Neural cell (in vitro differentiated cells): Measurements from ENCODE around the gene APOBR. TPM values are rescaled to one million over a fixed set of nuclear protein-coding genes. Genes with fewer than 3 reads are reported as not detected.
"Not testable (repeated sequence)": the region's sequence is repeated elsewhere in the genome, so short reads cannot be mapped to it uniquely, and the experiment has no call there.

Experiments used
- H2AFZ ChIP-seq: fragments of 200-600, 300-800 bp; sonication (generic), shearing (Covaris generic); 2 replicates; pipeline ENCODE4 v1.6.0; 2014; ENCODE audit warnings: low read depth, mild to moderate bottlenecking, antibody characterized with exemption, low read length, moderate library complexity
- H3F3A ChIP-seq: fragments of 200-600 bp; shearing (Covaris generic); 2 replicates; pipeline ENCODE4 v1.6.1; 2016; ENCODE audit warnings: mild to moderate bottlenecking, moderate library complexity, mixed read lengths, antibody characterized with exemption, low read length; ENCODE audit not compliant: insufficient read depth, poor library complexity, severe bottlenecking
- H3K27ac ChIP-seq: fragments of 200-600, 300-800 bp; sonication (generic), shearing (Covaris generic); 2 replicates; pipeline ENCODE4 v1.5.1; 2014; ENCODE audit warnings: mild to moderate bottlenecking, low read length, moderate library complexity
- H3K27me3 ChIP-seq: fragments of 300-800, 200-600 bp; sonication (generic), shearing (Covaris generic); 2 replicates; pipeline ENCODE4 v1.6.0; 2014; ENCODE audit warnings: mild to moderate bottlenecking, low read depth, low read length, moderate library complexity; ENCODE audit not compliant: insufficient read depth
- H3K36me3 ChIP-seq: fragments of 300-800, 200-600 bp; sonication (generic), shearing (Covaris generic); 2 replicates; pipeline ENCODE4 v1.5.1; 2014; ENCODE audit warnings: mild to moderate bottlenecking, antibody characterized with exemption, low read length, moderate library complexity; ENCODE audit not compliant: insufficient read depth
- H3K4me2 ChIP-seq: fragments of 300-800, 200-600 bp; sonication (generic), shearing (Covaris generic); 2 replicates; pipeline ENCODE4 v1.6.0; 2014; ENCODE audit warnings: mild to moderate bottlenecking, low read length
- H3K4me3 ChIP-seq: fragments of 300-800, 200-600 bp; sonication (generic), shearing (Covaris generic); 2 replicates; pipeline ENCODE4 v1.5.1; 2014; ENCODE audit warnings: mild to moderate bottlenecking, low read length, moderate library complexity
- H3K79me2 ChIP-seq: fragments of 200-600 bp; shearing (Covaris generic); replicated peaks from 2 replicates; pipeline ENCODE4 v1.6.0; 2014; ENCODE audit warnings: mild to moderate bottlenecking, low read length, moderate library complexity; ENCODE audit not compliant: insufficient read depth
- H3K9ac ChIP-seq: fragments of 300-800, 200-600 bp; sonication (generic), shearing (Covaris generic); 2 replicates; pipeline ENCODE4 v1.6.1; 2016; ENCODE audit warnings: mild to moderate bottlenecking, low read length, mixed read lengths
- H3K9me2 ChIP-seq: fragments of 200-600 bp; shearing (Covaris generic); 2 replicates; pipeline ENCODE4 v1.6.1; 2016; ENCODE audit warnings: mild to moderate bottlenecking, low read length, mixed read lengths; ENCODE audit not compliant: insufficient read depth
- H3K9me3 ChIP-seq: fragments of 200-600, 300-800 bp; sonication (generic), shearing (Covaris generic); 2 replicates; pipeline ENCODE4 v1.6.1; 2016; ENCODE audit warnings: mild to moderate bottlenecking, mixed run types, low read length, moderate library complexity, mixed read lengths
- H4K20me1 ChIP-seq: fragments of 200-600 bp; shearing (Covaris generic); 2 replicates; pipeline ENCODE4 v1.6.1; 2016; ENCODE audit warnings: mild to moderate bottlenecking, mixed run types; ENCODE audit not compliant: insufficient read depth
- CTCF ChIP-seq: fragments of 450-650 bp; IDR thresholded peaks from 2 replicates; pipeline ENCODE4 v1.5.1; 2014; ENCODE audit warnings: antibody characterized with exemption, mild to moderate bottlenecking, moderate library complexity; ENCODE audit not compliant: poor library complexity, severe bottlenecking
- EP300 ChIP-seq: fragments of 450-650 bp; conservative IDR thresholded peaks from 2 replicates; pipeline ENCODE4 v1.6.1; 2014; ENCODE audit warnings: antibody characterized with exemption, mild to moderate bottlenecking, moderate library complexity; ENCODE audit not compliant: poor library complexity, severe bottlenecking
- EZH2 ChIP-seq: fragments of 200-600, 300-800 bp; shearing (Covaris generic), sonication (generic); IDR thresholded peaks from 2 replicates; pipeline ENCODE4 v1.6.1; 2014; ENCODE audit warnings: antibody characterized with exemption, low read length, borderline replicate concordance, mild to moderate bottlenecking; ENCODE audit not compliant: insufficient read depth, poor library complexity, severe bottlenecking
- MXI1 ChIP-seq: fragments of 450-650 bp; conservative IDR thresholded peaks from 2 replicates; pipeline ENCODE4 v1.6.1; 2014; ENCODE audit warnings: antibody characterized with exemption, mild to moderate bottlenecking; ENCODE audit not compliant: poor library complexity, severe bottlenecking
- RAD21 ChIP-seq: fragments of 450-650 bp; conservative IDR thresholded peaks from 2 replicates; pipeline ENCODE4 v1.6.1; 2014; ENCODE audit warnings: antibody characterized with exemption, mild to moderate bottlenecking, moderate library complexity
- REST ChIP-seq: IDR thresholded peaks from 2 replicates; pipeline ENCODE4 v1.6.1; 2012; ENCODE audit warnings: borderline replicate concordance
- SMC3 ChIP-seq: fragments of 450-650 bp; conservative IDR thresholded peaks from 2 replicates; pipeline ENCODE4 v1.6.1; 2014; ENCODE audit warnings: antibody characterized with exemption, mild to moderate bottlenecking, moderate library complexity; ENCODE audit not compliant: poor library complexity
- TAF1 ChIP-seq: IDR thresholded peaks from 2 replicates; pipeline ENCODE4 v1.6.1; 2012; ENCODE audit warnings: low read depth
- polyA minus RNA-seq: library from RNA; depleted of rRNA, polyadenylated mRNA; stranded (reverse); fragments of >200 nt; gene quantifications from 2 replicates; pipeline ENCODE4 v1.2.3, GENCODE V29; 2014
- polyA plus RNA-seq: library from polyadenylated mRNA; depleted of rRNA; stranded (reverse); fragments of >200 nt; gene quantifications from 2 replicates; pipeline ENCODE4 v1.2.3, GENCODE V29; 2014

The APOBR gene
- polyA plus RNA-seq (0.06 TPM in 1 of 2 replicates, not detected in the other), polyA minus RNA-seq (not detected in 2 replicates)

- H3K36me3 ChIP-seq, result no peaks in the 10 kb centered on the region
- H3K79me2 ChIP-seq, result no peaks in the 10 kb centered on the region
- TF ChIP-seq SMC3 (no peak), EP300 (no peak), CTCF (no peak), EZH2 (no peak), TAF1 (no peak), REST (no peak), MXI1 (no peak), RAD21 (no peak)
- no peak within 1 kb of the TSS for H3K4me3 ChIP-seq
- no peaks in the 10 kb centered on the region for H3K9me3 ChIP-seq
- H3K27ac ChIP-seq, result no peak within 1 kb of the TSS
- H3K9ac ChIP-seq, result no peak within 1 kb of the TSS
- H4K20me1 ChIP-seq, result no peaks in the 10 kb centered on the region
- no peaks in the 10 kb centered on the region for H3F3A ChIP-seq
- no peaks in the 10 kb centered on the region for H3K9me2 ChIP-seq
- H3K27me3 ChIP-seq, result no peaks in the 10 kb centered on the region
- H2AFZ ChIP-seq, result no peak within 1 kb of the TSS
- H3K4me2 ChIP-seq, result no peak within 1 kb of the TSS
Measured at GRCh38 chr16:28494121-28494851, at the start of gene APOBR. TSS of gene APOBR (plus strand) at chr16:28494643. CDS start at chr16:28494682, 39 bp downstream.

GRCh38 chr16:28446388-28446787 lies 48.1 kb upstream of the APOBR start:
- H3K9me2 ChIP-seq, H2AFZ ChIP-seq, H4K20me1 ChIP-seq, H3K9me3 ChIP-seq, H3K4me3 ChIP-seq, H3K27ac ChIP-seq, H3K4me2 ChIP-seq, H3F3A ChIP-seq, H3K79me2 ChIP-seq, H3K9ac ChIP-seq, H3K36me3 ChIP-seq, H3K27me3 ChIP-seq: not testable (repeated sequence)

- H3K9me3 ChIP-seq, H3K79me2 ChIP-seq, H3K27ac ChIP-seq, H3K36me3 ChIP-seq, H3K4me2 ChIP-seq, H3K27me3 ChIP-seq, H3F3A ChIP-seq, H2AFZ ChIP-seq, H3K9ac ChIP-seq, H3K9me2 ChIP-seq, H3K4me3 ChIP-seq, H4K20me1 ChIP-seq: not testable (repeated sequence)
Measured at GRCh38 chr16:28447081-28447480, 47.4 kb upstream of the APOBR start.
